BLaER1 (cell line): ENCODE data around the gene PLPP6.
"Not testable (repeated sequence)": the region's sequence is repeated elsewhere in the genome, so short reads cannot be mapped to it uniquely, and the experiment has no call there.

Experiments used
- H3K27ac ChIP-seq: shearing (Covaris generic); formaldehyde crosslinking; 2 replicates; pipeline ENCODE4 v1.8.1; 2022
- H3K27me3 ChIP-seq: shearing (Covaris generic); formaldehyde crosslinking; 2 replicates; pipeline ENCODE4 v1.8.1; 2022
- H3K36me3 ChIP-seq: shearing (Covaris generic); formaldehyde crosslinking; 2 replicates; pipeline ENCODE4 v1.8.1; 2022
- H3K4me1 ChIP-seq: shearing (Covaris generic); formaldehyde crosslinking; 2 replicates; pipeline ENCODE4 v1.8.1; 2022
- H3K4me2 ChIP-seq: shearing (Covaris generic); formaldehyde crosslinking; 2 replicates; pipeline ENCODE4 v1.8.1; 2022
- H3K4me3 ChIP-seq: shearing (Covaris generic); formaldehyde crosslinking; 2 replicates; pipeline ENCODE4 v1.8.1; 2022
- H3K9ac ChIP-seq: shearing (Covaris generic); formaldehyde crosslinking; 2 replicates; pipeline ENCODE4 v1.8.1; 2022
- H3K9me3 ChIP-seq: shearing (Covaris generic); formaldehyde crosslinking; 2 replicates; pipeline ENCODE4 v1.8.1; 2022
- H4K20me1 ChIP-seq: shearing (Covaris generic); formaldehyde crosslinking; 2 replicates; pipeline ENCODE4 v1.8.1; 2022
- Cebpa-rat ChIP-seq: shearing (Covaris generic); IDR thresholded peaks from 2 replicates; pipeline ENCODE4 v1.8.1; 2022

PLPP6 gene

GRCh38 chr9:4638968-4639367 is 23.1 kb upstream of the PLPP6 start:
- Histone ChIP-seq H3K4me2 (no peak overlapping the region), H4K20me1 (no peaks in the 10 kb centered on the region), H3K4me3 (no peak overlapping the region), H3K9ac (no peak overlapping the region), H3K36me3 (no peaks in the 10 kb centered on the region), H3K27me3 (no peaks in the 10 kb centered on the region), H3K27ac (no peak overlapping the region), H3K4me1 (peaks cover 6% of the 10 kb centered on the region), H3K9me3 (no peaks in the 10 kb centered on the region)
- TF ChIP-seq Cebpa-rat: no peak

GRCh38 chr9:4639420-4639819 is 22.7 kb upstream of the PLPP6 start:
- H3K36me3 ChIP-seq: no peaks in the 10 kb centered on the region
- H3K9me3 ChIP-seq: no peaks in the 10 kb centered on the region
- H3K4me1 ChIP-seq: peaks cover 6% of the 10 kb centered on the region
- no peak overlapping the region for H3K9ac ChIP-seq
- no peak overlapping the region for H3K4me3 ChIP-seq
- no peaks in the 10 kb centered on the region for H4K20me1 ChIP-seq
- no peak for TF ChIP-seq Cebpa-rat
- H3K27ac ChIP-seq: no peak overlapping the region
- no peaks in the 10 kb centered on the region for H3K27me3 ChIP-seq
- no peak overlapping the region for H3K4me2 ChIP-seq

DNA sequence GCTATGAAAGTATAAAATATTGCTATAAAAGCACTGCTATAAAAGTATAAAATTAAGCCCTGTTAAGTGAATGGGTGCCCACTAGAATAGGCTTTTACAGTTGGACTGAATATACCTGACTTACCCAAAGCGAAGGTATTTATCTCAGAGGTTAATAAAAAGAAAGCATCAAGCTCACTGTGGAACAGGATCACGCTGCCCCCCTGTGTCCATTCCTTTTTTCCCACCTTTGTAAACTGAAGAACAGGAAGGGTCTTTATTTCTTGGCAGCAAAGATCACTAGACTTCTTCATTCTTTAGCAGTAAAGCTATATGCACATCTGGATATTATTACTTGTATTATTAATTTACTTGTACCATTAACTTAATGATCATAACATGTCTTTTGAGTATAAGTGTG is 22.1 kb upstream of the PLPP6 start:
- Histone ChIP-seq H3K4me3 (no peak overlapping the region), H3K36me3 (no peaks in the 10 kb centered on the region), H3K9ac (no peak overlapping the region), H3K4me1 (peaks cover 6% of the 10 kb centered on the region), H4K20me1 (no peaks in the 10 kb centered on the region), H3K9me3 (no peaks in the 10 kb centered on the region), H3K4me2 (no peak overlapping the region), H3K27me3 (no peaks in the 10 kb centered on the region), H3K27ac (no peak overlapping the region)
- no peak for TF ChIP-seq Cebpa-rat

- H3K27ac ChIP-seq: no peak overlapping the region
- no peak overlapping the region for H3K9ac ChIP-seq
- no peak overlapping the region for H3K4me2 ChIP-seq
- no peaks in the 10 kb centered on the region for H3K9me3 ChIP-seq
- H3K4me1 ChIP-seq: peaks cover 6% of the 10 kb centered on the region
- no peaks in the 10 kb centered on the region for H4K20me1 ChIP-seq
- H3K36me3 ChIP-seq: no peaks in the 10 kb centered on the region
- H3K4me3 ChIP-seq: no peak overlapping the region
- TF ChIP-seq Cebpa-rat: no peak
- H3K27me3 ChIP-seq: no peaks in the 10 kb centered on the region
Measured at GRCh38 chr9:4642351-4642750, 19.7 kb upstream of the PLPP6 start.

GRCh38 chr9:4654084-4654483 is 8.0 kb upstream of the PLPP6 start:
- Histone ChIP-seq H3K4me3 (no peak overlapping the region), H3K27me3 (no peaks in the 10 kb centered on the region), H3K9me3 (no peaks in the 10 kb centered on the region), H4K20me1 (no peaks in the 10 kb centered on the region), H3K36me3 (no peaks in the 10 kb centered on the region), H3K27ac (no peak overlapping the region), H3K4me1 (no peaks in the 10 kb centered on the region), H3K4me2 (no peak overlapping the region), H3K9ac (no peak overlapping the region)
- no peak for TF ChIP-seq Cebpa-rat

GRCh38 chr9:4654538-4654937 is 7.6 kb upstream of the PLPP6 start:
- no peaks in the 10 kb centered on the region for H3K4me1 ChIP-seq
- no peaks in the 10 kb centered on the region for H4K20me1 ChIP-seq
- no peak overlapping the region for H3K4me2 ChIP-seq
- H3K27me3 ChIP-seq: no peaks in the 10 kb centered on the region
- no peaks in the 10 kb centered on the region for H3K9me3 ChIP-seq
- TF ChIP-seq Cebpa-rat: no peak
- H3K36me3 ChIP-seq: no peaks in the 10 kb centered on the region
- H3K9ac ChIP-seq: no peak overlapping the region
- H3K4me3 ChIP-seq: no peak overlapping the region
- no peak overlapping the region for H3K27ac ChIP-seq

- H3K27ac ChIP-seq: not testable (repeated sequence)
Measured at GRCh38 chr9:4656196-4656595, 5.9 kb upstream of the PLPP6 start.

DNA sequence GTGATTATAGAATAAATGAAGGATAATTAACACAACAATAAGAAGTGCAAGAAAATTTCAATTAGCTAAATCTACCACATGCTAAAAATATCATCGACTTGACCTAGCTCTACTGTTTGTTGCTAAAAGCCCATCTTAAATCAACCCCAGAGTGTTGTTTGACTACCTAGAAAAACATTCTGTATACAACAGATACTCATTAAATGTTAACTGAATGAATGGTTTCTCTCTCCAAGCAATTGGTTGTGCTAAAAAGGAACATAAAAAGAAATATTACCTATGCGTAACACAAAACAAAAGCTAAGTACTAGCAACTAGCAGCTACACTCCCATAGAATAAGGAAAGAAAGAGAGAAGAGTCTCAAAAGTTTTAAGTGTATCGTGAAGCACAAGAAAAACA is 5.5 kb upstream of the PLPP6 start:
- Histone ChIP-seq H4K20me1 (no peaks in the 10 kb centered on the region), H3K4me3 (no peak overlapping the region), H3K9me3 (no peaks in the 10 kb centered on the region), H3K27ac (no peak overlapping the region), H3K9ac (no peak overlapping the region), H3K27me3 (no peaks in the 10 kb centered on the region), H3K36me3 (no peaks in the 10 kb centered on the region), H3K4me2 (no peak overlapping the region), H3K4me1 (peaks cover 6% of the 10 kb centered on the region)
- no peak for TF ChIP-seq Cebpa-rat

More at GRCh38 chr9:4656196-4656595, 5.9 kb upstream of the PLPP6 start:
- not testable (repeated sequence) for H3K4me3 ChIP-seq, H3K4me1 ChIP-seq, H3K27me3 ChIP-seq, H3K4me2 ChIP-seq, H3K9me3 ChIP-seq, H3K9ac ChIP-seq, H3K36me3 ChIP-seq, H4K20me1 ChIP-seq

GRCh38 chr9:4657426-4658159 is 4.5 kb upstream of the PLPP6 start:
- TF ChIP-seq Cebpa-rat: no peak
- Histone ChIP-seq H3K9me3 (no peaks in the 10 kb centered on the region), H3K27me3 (no peaks in the 10 kb centered on the region), H3K27ac (no peak overlapping the region), H3K36me3 (no peaks in the 10 kb centered on the region), H4K20me1 (no peaks in the 10 kb centered on the region), H3K4me3 (no peak overlapping the region), H3K4me1 (peaks cover 11% of the 10 kb centered on the region), H3K9ac (no peak overlapping the region), H3K4me2 (no peak overlapping the region)

DNA sequence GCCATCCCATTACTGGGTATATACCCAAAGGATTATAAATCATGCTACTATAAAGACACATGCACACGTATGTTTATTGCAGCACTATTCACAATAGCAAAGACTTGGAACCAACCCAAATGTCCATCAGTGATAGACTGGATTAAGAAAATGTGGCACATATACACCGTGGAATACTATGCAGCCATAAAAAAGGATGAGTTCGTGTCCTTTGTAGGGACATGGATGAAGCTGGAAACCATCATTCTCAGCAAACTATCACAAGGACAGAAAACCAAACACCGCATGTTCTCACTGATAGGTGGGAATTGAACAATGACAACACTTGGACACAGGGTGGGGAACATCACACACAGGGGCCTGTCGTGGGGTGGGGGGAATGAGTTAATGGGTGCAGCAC is 1.4 kb upstream of the PLPP6 start:
- not testable (repeated sequence) for H3K4me2 ChIP-seq, H3K4me3 ChIP-seq, H4K20me1 ChIP-seq, H3K36me3 ChIP-seq, H3K9me3 ChIP-seq, H3K27ac ChIP-seq, H3K27me3 ChIP-seq, H3K9ac ChIP-seq
- H3K4me1 ChIP-seq: peaks cover 40% of the 10 kb centered on the region

GRCh38 chr9:4661165-4661564 is 929 bp upstream of the PLPP6 start:
- no peaks in the 10 kb centered on the region for H3K36me3 ChIP-seq
- H3K4me1 ChIP-seq: peaks cover 40% of the 10 kb centered on the region
- H3K27ac ChIP-seq: no peak overlapping the region
- H3K9me3 ChIP-seq: no peaks in the 10 kb centered on the region
- H3K9ac ChIP-seq: no peak overlapping the region; the same call in 1 of the 2 replicates
- H3K27me3 ChIP-seq: no peaks in the 10 kb centered on the region
- H4K20me1 ChIP-seq: no peaks in the 10 kb centered on the region
- no peak for TF ChIP-seq Cebpa-rat
- peak overlapping the region; percentile 93 for H3K4me2 ChIP-seq
- peak overlapping the region; percentile 78; the same call in 1 of the 2 replicates for H3K4me3 ChIP-seq
